22Rv1 (cell line): Measurements from ENCODE around the gene PSD2.

Experiments used
- CTCF ChIP-seq: fragments of 450-650 bp; IDR thresholded peaks from 2 replicates; pipeline ENCODE4 v1.5.1; 2017; ENCODE audit warnings: mild to moderate bottlenecking
- ZFX ChIP-seq: fragments of 450-650 bp; IDR thresholded peaks from 2 replicates; pipeline ENCODE4 v1.6.1; 2017; ENCODE audit warnings: antibody characterized with exemption, borderline replicate concordance

- TF ChIP-seq CTCF (no peak), ZFX (no peak)
These were observed 1.4 kb upstream of the PSD2 start for GRCh38 chr5:139794067-139794846.
